Vagina (tissue), 2 donors: Measurements from ENCODE around the gene SPECC1. TPM values are rescaled to one million over a fixed set of nuclear protein-coding genes. Genes with fewer than 3 reads are reported as not detected.

Experiments used
- DNase-seq, 2 donors: peaks; one replicate each; pipeline ENCODE4 v3.0.0-alpha.2; 2017; ENCODE audit errors: extremely low spot score in 2 of 2
- H3K27ac ChIP-seq: fragments of 200-600 bp; sonication (generic); one replicate; pipeline ENCODE4 v1.5.1; 2019
- H3K27me3 ChIP-seq: fragments of 200-600 bp; sonication (generic); one replicate; pipeline ENCODE4 v1.5.1; 2019
- H3K36me3 ChIP-seq, 2 donors: fragments of 200-600 bp; sonication (generic); one replicate each; pipeline ENCODE4 v1.5.1; 2017 to 2019
- H3K4me1 ChIP-seq: fragments of 200-600 bp; sonication (generic); one replicate; pipeline ENCODE4 v1.5.1; 2019
- H3K4me3 ChIP-seq, 2 donors: fragments of 200-600 bp; sonication (generic); 1 replicate in 1 of 2; 2 replicates in 1 of 2; pipeline ENCODE4 v1.5.1; 2016 to 2019
- H3K9me3 ChIP-seq: fragments of 200-600 bp; sonication (generic); one replicate; pipeline ENCODE4 v1.5.1; 2019
- CTCF ChIP-seq, 3 experiments: fragments of 450-650 bp in 2 of 3; fragments of 200-600 bp in 1 of 3; sonication (generic) in 1 of 3; IDR thresholded peaks; one replicate each; pipeline ENCODE4 v1.5.1; 2017 to 2019; ENCODE audit warnings: antibody characterized with exemption in 3 of 3, mild to moderate bottlenecking in 2 of 3, moderate library complexity in 2 of 3
- POLR2A ChIP-seq, 2 donors: fragments of 450-650 bp; IDR thresholded peaks; one replicate each; pipeline ENCODE4 v1.6.1; 2017; ENCODE audit warnings: antibody characterized with exemption in 2 of 2, mild to moderate bottlenecking in 2 of 2, moderate library complexity in 2 of 2
- POLR2AphosphoS5 ChIP-seq, 2 donors: sonication (generic); formaldehyde crosslinking; IDR thresholded peaks; one replicate each; pipeline ENCODE4 v1.9.0; 2017; ENCODE audit warnings: antibody characterized with exemption in 2 of 2, mild to moderate bottlenecking in 2 of 2, low read depth in 1 of 2; ENCODE audit not compliant: insufficient read depth in 1 of 2
- intact Hi-C: fragments of 100-400 bp; cut with DNase I; formaldehyde crosslinking; loops from one replicate; pipeline ENCODE4 v1.15.1; 2023
- total RNA-seq: library from RNA; depleted of rRNA; stranded (reverse); fragments of >200 nt; gene quantifications from one replicate; pipeline ENCODE4 v1.2.3, GENCODE V29; 2016

The SPECC1 gene
- total RNA-seq, 1 donor from 2014 or later, result 25.3 TPM

- Histone ChIP-seq H3K27ac (no peak overlapping the region), H3K36me3 (no peaks in the 10 kb centered on the region), H3K9me3 (no peaks in the 10 kb centered on the region), H3K4me1 (no peaks in the 10 kb centered on the region), H3K4me3 (no peak overlapping the region), H3K27me3 (no peaks in the 10 kb centered on the region)
- no peak for TF ChIP-seq POLR2AphosphoS5 (IDR thresholded peaks at IDR 0.05; ENCODE audit: insufficient read depth in 1 of 2, low read depth in 1 of 2)
- TF ChIP-seq CTCF (IDR thresholded peaks at IDR 0.05), result no peak
- no peak for TF ChIP-seq POLR2A (IDR thresholded peaks at IDR 0.05)
- intact Hi-C loops, result no loop called here
- no peak for DNase-seq
Observed at GRCh38 chr17:20040216-20040615, 31.1 kb downstream of the SPECC1 start.

- no peaks in the 10 kb centered on the region for H3K36me3 ChIP-seq
- H3K4me1 ChIP-seq, result no peaks in the 10 kb centered on the region
- no peak overlapping the region for H3K27ac ChIP-seq
- no peak for DNase-seq
- H3K4me3 ChIP-seq, result no peak overlapping the region
- intact Hi-C loops, result no loop called here
- TF ChIP-seq POLR2A (IDR thresholded peaks at IDR 0.05), result no peak
- TF ChIP-seq CTCF (IDR thresholded peaks at IDR 0.05), result no peak
- H3K9me3 ChIP-seq, result no peaks in the 10 kb centered on the region
- H3K27me3 ChIP-seq, result no peaks in the 10 kb centered on the region
Observed at GRCh38 chr17:20043021-20043420, 33.9 kb downstream of the SPECC1 start.

GRCh38 chr17:20045476-20045875 lies 36.3 kb downstream of the SPECC1 start:
- H3K27ac ChIP-seq, result no peak overlapping the region
- H3K4me1 ChIP-seq, result no peaks in the 10 kb centered on the region
- TF ChIP-seq CTCF (IDR thresholded peaks at IDR 0.05) (no peak), POLR2AphosphoS5 (IDR thresholded peaks at IDR 0.05; ENCODE audit: insufficient read depth in 1 of 2, low read depth in 1 of 2) (no peak), POLR2A (IDR thresholded peaks at IDR 0.05) (no peak)
- H3K27me3 ChIP-seq, result no peaks in the 10 kb centered on the region
- H3K4me3 ChIP-seq, result no peak overlapping the region
- no peaks in the 10 kb centered on the region for H3K9me3 ChIP-seq
- intact Hi-C loops, result no loop called here
- H3K36me3 ChIP-seq, result no peaks in the 10 kb centered on the region
- no peak for DNase-seq

- Histone ChIP-seq H3K27me3 (no peaks in the 10 kb centered on the region), H3K36me3 (no peaks in the 10 kb centered on the region), H3K4me1 (no peaks in the 10 kb centered on the region), H3K27ac (no peak overlapping the region), H3K9me3 (no peaks in the 10 kb centered on the region), H3K4me3 (no peak overlapping the region)
- DNase-seq, result no peak
- intact Hi-C loops, result no loop called here
- TF ChIP-seq POLR2A (IDR thresholded peaks at IDR 0.05), result no peak
- no peak for TF ChIP-seq POLR2AphosphoS5 (IDR thresholded peaks at IDR 0.05; ENCODE audit: insufficient read depth in 1 of 2, low read depth in 1 of 2)
- TF ChIP-seq CTCF (IDR thresholded peaks at IDR 0.05), result no peak
Observed at GRCh38 chr17:20046629-20047028, 37.5 kb downstream of the SPECC1 start.

- Histone ChIP-seq H3K27me3 (no peaks in the 10 kb centered on the region), H3K27ac (no peak overlapping the region), H3K36me3 (no peaks in the 10 kb centered on the region), H3K4me1 (no peaks in the 10 kb centered on the region), H3K9me3 (no peaks in the 10 kb centered on the region), H3K4me3 (no peak overlapping the region)
- no peak for DNase-seq
- no peak for TF ChIP-seq POLR2AphosphoS5 (IDR thresholded peaks at IDR 0.05; ENCODE audit: insufficient read depth in 1 of 2, low read depth in 1 of 2)
- TF ChIP-seq CTCF (IDR thresholded peaks at IDR 0.05), result no peak
- no peak for TF ChIP-seq POLR2A (IDR thresholded peaks at IDR 0.05)
- intact Hi-C loops, result no loop called here
Observed at GRCh38 chr17:20051624-20052023, 42.5 kb downstream of the SPECC1 start.
